Smooth muscle cell (in vitro differentiated cells): ENCODE results near the gene AZI2. TPM values are rescaled to one million over a fixed set of nuclear protein-coding genes. Genes with fewer than 3 reads are reported as not detected.

Experiments used
- DNase-seq: peaks from one replicate; lab custom pipeline; 2025; ENCODE audit not compliant: unreplicated experiment; lab: John Stamatoyannopoulos, UW
- H2AFZ ChIP-seq: fragments of 200-600 bp; sonication (generic); 2 replicates; pipeline ENCODE4 v1.6.0; 2016; ENCODE audit warnings: antibody characterized with exemption, low read depth, mild to moderate bottlenecking
- H3F3A ChIP-seq: fragments of 200-600 bp; sonication (generic); 2 replicates; pipeline ENCODE4 v1.6.0; 2017; ENCODE audit warnings: antibody characterized with exemption, low read depth
- H3K27ac ChIP-seq: fragments of 200-600 bp; sonication (generic); 2 replicates; pipeline ENCODE4 v1.5.1; 2016; ENCODE audit warnings: low read depth, mild to moderate bottlenecking
- H3K27me3 ChIP-seq: fragments of 200-600 bp; sonication (generic); 2 replicates; pipeline ENCODE4 v1.6.1; 2016; ENCODE audit warnings: low read depth, mild to moderate bottlenecking
- H3K36me3 ChIP-seq: fragments of 200-600 bp; sonication (generic); 2 replicates; pipeline ENCODE4 v1.5.1; 2016; ENCODE audit warnings: low read depth
- H3K4me1 ChIP-seq: fragments of 200-600 bp; sonication (generic); 2 replicates; pipeline ENCODE4 v1.5.1; 2016; ENCODE audit warnings: low read depth
- H3K4me2 ChIP-seq: fragments of 200-600 bp; sonication (generic); 2 replicates; pipeline ENCODE4 v1.6.0; 2016; ENCODE audit warnings: mild to moderate bottlenecking
- H3K4me3 ChIP-seq: fragments of 200-600 bp; sonication (generic); 2 replicates; pipeline ENCODE4 v1.5.1; 2016; ENCODE audit warnings: mild to moderate bottlenecking
- H3K79me2 ChIP-seq: fragments of 200-600 bp; sonication (generic); 2 replicates; pipeline ENCODE4 v1.6.0; 2016; ENCODE audit warnings: low read depth, mild to moderate bottlenecking
- H3K9ac ChIP-seq: fragments of 200-600 bp; sonication (generic); 2 replicates; pipeline ENCODE4 v1.6.0; 2016; ENCODE audit warnings: low read depth
- H3K9me3 ChIP-seq: fragments of 200-600 bp; sonication (generic); replicated peaks from 2 replicates; pipeline ENCODE4 v1.5.1; 2016; ENCODE audit warnings: low read depth
- H4K20me1 ChIP-seq: fragments of 200-600 bp; sonication (generic); 2 replicates; pipeline ENCODE4 v1.6.0; 2016; ENCODE audit warnings: low read depth
- CTCF ChIP-seq: fragments of 200-600 bp; sonication (generic); IDR thresholded peaks from 2 replicates; pipeline ENCODE4 v1.5.1; 2017; ENCODE audit warnings: borderline replicate concordance, mild to moderate bottlenecking, antibody characterized with exemption; ENCODE audit not compliant: insufficient read depth, poor library complexity, severe bottlenecking
- WGBS: methylation state at CpG from one replicate; pipeline ENCODE4 v1.1.7; 2016; ENCODE audit warnings: low lambda C conversion rate; 5-methylcytosine and 5-hydroxymethylcytosine counted together
- polyA plus RNA-seq: library from polyadenylated mRNA; unstranded; fragments of >200 nt; fragmentation: Nextera tagmentation; extraction: Ambion mirVana; gene quantifications from 2 replicates; pipeline ENCODE4 v1.2.1, GENCODE V29; 2016
- total RNA-seq: library from RNA; depleted of rRNA; stranded (reverse); fragments of >200 nt; gene quantifications from 2 replicates; pipeline ENCODE4 v1.2.3, GENCODE V29; 2014

Gene AZI2
- total RNA-seq (44.7 and 93.3 TPM in 2 replicates), polyA plus RNA-seq (53.1 and 55.3 TPM in 2 replicates)

- H3K9ac ChIP-seq = peak within 1 kb of the TSS; percentile 99
- TF ChIP-seq CTCF = no peak
- DNase-seq = peak; percentile 90
- WGBS = under 1% methylated on average over 63 of the region's 83 CpGs
- H3K4me2 ChIP-seq = peak within 1 kb of the TSS; percentile 86
- H3K27me3 ChIP-seq = no peaks in the 10 kb centered on the region
- H2AFZ ChIP-seq = peak within 1 kb of the TSS; percentile 79
- peaks cover 57% of the 10 kb centered on the region for H3K79me2 ChIP-seq
- H4K20me1 ChIP-seq = peaks cover 8% of the 10 kb centered on the region
- no peaks in the 10 kb centered on the region for H3F3A ChIP-seq
- H3K9me3 ChIP-seq = peaks cover 4% of the 10 kb centered on the region
- peak within 1 kb of the TSS; percentile 86 for H3K4me3 ChIP-seq
- H3K4me1 ChIP-seq = peaks cover 10% of the 10 kb centered on the region
- peak within 1 kb of the TSS; percentile 100 for H3K27ac ChIP-seq
- peaks cover 6% of the 10 kb centered on the region for H3K36me3 ChIP-seq
Observed at GRCh38 chr3:28348629-28349468, at the start of gene AZI2, which contains the start of gene ZCWPW2. AZI2 (minus strand) TSS chr3:28348824; CDS start chr3:28340617, 8,207 bp downstream. ZCWPW2 (plus strand) TSS chr3:28348721; CDS start chr3:28413069, 64,348 bp downstream.

GRCh38 chr3:28388978-28389377 lies 40.4 kb upstream of the AZI2 start:
- Histone ChIP-seq H4K20me1 (no peaks in the 10 kb centered on the region), H3K36me3 (no peaks in the 10 kb centered on the region), H3F3A (no peaks in the 10 kb centered on the region), H3K9me3 (no peaks in the 10 kb centered on the region), H3K4me3 (no peak overlapping the region), H3K27ac (no peak overlapping the region), H3K27me3 (no peaks in the 10 kb centered on the region), H2AFZ (no peak overlapping the region), H3K4me1 (no peaks in the 10 kb centered on the region), H3K9ac (no peak overlapping the region), H3K79me2 (no peaks in the 10 kb centered on the region), H3K4me2 (no peak overlapping the region)
- DNase-seq = no peak
- WGBS = 97% methylated on average over 1 of the region's 1 CpG
- no peak for TF ChIP-seq CTCF

GRCh38 chr3:28386049-28386448 lies 37.4 kb upstream of the AZI2 start:
- Histone ChIP-seq H3K27ac (no peak overlapping the region), H3F3A (no peaks in the 10 kb centered on the region), H3K79me2 (no peaks in the 10 kb centered on the region), H3K36me3 (no peaks in the 10 kb centered on the region), H3K27me3 (no peaks in the 10 kb centered on the region), H3K9me3 (no peaks in the 10 kb centered on the region), H3K4me2 (no peak overlapping the region), H3K4me3 (no peak overlapping the region), H2AFZ (no peak overlapping the region), H3K4me1 (no peaks in the 10 kb centered on the region), H3K9ac (no peak overlapping the region), H4K20me1 (no peaks in the 10 kb centered on the region)
- WGBS = 91% methylated on average over 5 of the region's 5 CpGs
- no peak for TF ChIP-seq CTCF
- no peak for DNase-seq

- Histone ChIP-seq H3K4me3 (no peak overlapping the region), H4K20me1 (no peaks in the 10 kb centered on the region), H3K36me3 (no peaks in the 10 kb centered on the region), H3K9me3 (no peaks in the 10 kb centered on the region), H3K79me2 (no peaks in the 10 kb centered on the region), H3K27ac (peak overlapping the region; percentile 46), H3K27me3 (no peaks in the 10 kb centered on the region), H3K4me2 (peak overlapping the region; percentile 3), H3K4me1 (no peaks in the 10 kb centered on the region), H3K9ac (no peak overlapping the region), H3F3A (no peaks in the 10 kb centered on the region), H2AFZ (no peak overlapping the region)
- no peak for TF ChIP-seq CTCF
- DNase-seq = no peak
- 63% methylated on average over 4 of the region's 4 CpGs for WGBS
Observed at GRCh38 chr3:28376424-28376823, 27.8 kb upstream of the AZI2 start.
